HCEC 1CT (cell line): ENCODE measurements around the gene NUP210.

Experiments
- DNase-seq: peaks from one replicate; pipeline ENCODE4 v3.0.0-alpha.2; 2017

NUP210 gene

GRCh38 chr3:13346481-13347389 lies 73.4 kb downstream of the NUP210 start:
- no peak for DNase-seq

- DNase-seq, result no peak
Measured at GRCh38 chr3:13345772-13346171, 74.3 kb downstream of the NUP210 start.

- DNase-seq, result no peak
Measured at GRCh38 chr3:13345284-13345683, 74.8 kb downstream of the NUP210 start.

GRCh38 chr3:13344663-13345062 lies 75.5 kb downstream of the NUP210 start:
- DNase-seq, result no peak

- DNase-seq, result no peak
Measured at GRCh38 chr3:13343601-13344000, 76.5 kb downstream of the NUP210 start.

DNA sequence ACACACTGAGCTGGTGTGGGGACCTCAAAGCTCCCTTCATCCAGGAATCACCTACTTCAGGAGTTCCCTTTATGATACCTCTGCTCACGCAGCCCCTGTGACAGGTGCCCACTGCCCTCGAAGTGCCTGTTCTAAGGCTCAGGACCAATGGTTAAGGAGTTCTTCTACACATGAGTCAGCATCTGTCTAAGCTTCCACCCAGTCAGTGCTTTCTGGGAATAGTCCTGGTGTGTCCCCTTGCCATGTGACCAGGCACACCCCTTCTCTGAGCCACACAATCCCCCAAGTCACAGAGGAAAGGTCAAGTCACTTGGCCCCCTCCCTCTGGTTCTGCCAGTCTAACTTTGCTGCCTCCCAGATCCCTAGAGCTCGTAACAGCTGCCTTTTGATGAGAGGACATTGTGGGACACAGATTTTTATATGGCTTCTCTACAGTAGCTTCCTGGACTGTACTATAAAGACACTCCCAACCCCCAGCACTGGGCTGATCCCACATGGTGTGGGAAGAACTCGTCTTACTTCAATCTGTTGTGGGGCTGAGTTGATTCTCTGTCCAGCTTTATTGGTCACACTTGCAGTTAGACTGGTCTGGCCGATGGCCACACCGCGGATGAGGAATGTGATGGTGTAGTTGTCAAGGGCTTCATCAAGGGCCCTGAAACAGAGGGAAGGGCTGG lies 78.8 kb downstream of the NUP210 start:
- no peak for DNase-seq

DNA sequence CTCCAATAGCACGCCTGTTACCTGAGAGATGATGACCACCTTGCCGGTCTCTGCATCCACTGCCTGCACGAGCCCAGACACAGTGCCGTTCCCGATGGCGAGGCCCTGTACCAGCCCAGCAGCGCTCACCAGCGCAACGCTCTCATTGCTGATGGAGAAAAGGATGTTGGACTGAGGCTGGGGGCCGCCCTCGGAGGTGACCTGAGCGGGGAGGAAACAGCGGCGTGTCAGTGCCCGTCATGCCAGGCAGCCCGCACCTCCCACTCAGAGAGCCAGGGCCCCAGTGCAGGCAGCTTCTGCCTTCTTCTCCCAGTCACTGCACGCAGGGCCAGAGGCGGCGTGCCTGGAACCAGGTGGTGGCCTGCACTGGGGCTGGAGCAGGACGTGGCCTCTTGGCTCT lies 80.3 kb downstream of the NUP210 start:
- no peak for DNase-seq

DNA sequence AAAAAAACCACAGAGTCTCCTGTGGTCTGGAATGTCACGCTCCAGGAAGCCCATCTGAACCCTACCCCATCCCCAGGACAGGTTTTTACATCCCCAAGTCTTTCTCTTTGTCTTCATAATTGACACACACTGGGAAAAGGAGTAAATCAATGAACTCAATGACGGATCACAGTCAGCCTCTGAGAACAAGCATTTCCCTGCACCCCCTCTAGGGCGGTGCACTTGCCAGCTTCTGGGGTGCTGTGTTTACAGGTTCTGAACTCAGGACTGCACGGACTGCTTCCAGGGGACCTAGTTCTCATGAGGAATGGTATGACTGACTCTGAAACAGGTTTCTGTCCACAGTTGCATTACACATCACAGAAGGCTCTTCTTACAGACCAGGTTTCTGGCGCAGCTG lies 81.1 kb downstream of the NUP210 start:
- DNase-seq, result no peak

DNA sequence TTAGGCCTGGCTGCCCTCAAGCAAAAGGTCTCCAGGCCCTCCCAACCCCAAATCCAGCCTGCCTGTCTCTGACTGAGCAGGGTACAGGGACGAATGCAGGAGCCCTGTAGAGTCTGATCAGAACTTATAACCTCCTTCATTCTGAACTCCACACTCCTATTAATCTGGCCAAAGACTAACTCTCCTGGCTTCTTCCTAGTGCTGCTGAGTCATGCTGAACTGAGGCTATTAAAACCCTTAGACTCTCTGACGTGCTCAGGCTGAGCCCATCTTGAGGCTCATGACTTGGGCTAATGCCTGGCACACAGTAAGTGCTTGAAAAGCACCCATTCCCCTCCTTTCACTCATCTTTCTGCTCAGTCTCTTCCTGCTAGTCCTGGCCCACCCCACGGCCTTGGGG lies 81.9 kb downstream of the NUP210 start:
- DNase-seq, result no peak

- DNase-seq, result no peak
Measured at GRCh38 chr3:13336592-13336991, 83.5 kb downstream of the NUP210 start.

DNA sequence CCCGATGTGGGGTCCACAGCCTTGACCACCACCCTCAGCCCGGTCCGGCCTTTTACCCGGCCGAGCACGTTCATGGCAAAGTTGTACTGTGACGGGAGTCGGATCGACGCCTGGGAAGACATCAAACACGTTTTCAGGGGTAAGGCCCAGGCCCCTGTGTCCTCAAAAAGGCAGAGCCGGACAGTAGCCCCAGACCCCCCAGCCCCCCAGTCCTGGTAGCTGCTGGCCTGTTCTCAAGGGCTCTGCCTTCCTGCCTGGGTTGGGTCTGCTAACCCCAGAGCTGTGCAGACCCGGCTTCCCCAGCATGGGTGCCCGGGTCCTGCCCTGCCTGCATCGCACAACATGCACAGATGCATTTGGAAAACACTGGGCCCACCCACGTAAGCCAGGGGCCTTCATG lies 84.6 kb downstream of the NUP210 start:
- DNase-seq, result no peak

GRCh38 chr3:13335059-13335458 lies 85.1 kb downstream of the NUP210 start:
- DNase-seq, result no peak

- DNase-seq, result no peak
Measured at GRCh38 chr3:13333236-13333897, 86.8 kb downstream of the NUP210 start.

GRCh38 chr3:13332740-13333139 lies 87.4 kb downstream of the NUP210 start:
- DNase-seq, result no peak

DNA sequence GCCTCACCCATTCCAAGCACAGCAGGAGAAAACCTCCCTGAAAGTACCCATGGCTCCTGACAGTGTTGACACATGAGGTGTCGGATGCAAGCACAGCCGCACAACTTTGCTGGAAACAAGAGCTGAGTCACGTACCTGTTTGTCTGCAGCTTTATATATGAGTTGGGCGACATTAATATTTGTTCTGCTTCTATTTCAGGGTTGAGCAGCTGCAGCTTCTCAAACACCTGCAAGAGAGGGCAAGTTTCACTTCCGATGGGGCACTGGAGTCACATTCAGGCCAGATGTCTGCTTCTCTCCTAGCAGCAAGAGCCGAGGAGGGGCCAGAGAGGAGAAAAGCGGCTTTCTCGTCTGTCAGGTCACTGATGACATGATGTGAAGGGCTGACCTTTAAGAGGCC lies 88.0 kb downstream of the NUP210 start:
- DNase-seq, result no peak

- no peak for DNase-seq
Measured at GRCh38 chr3:13329746-13330145, 90.4 kb downstream of the NUP210 start.

DNA sequence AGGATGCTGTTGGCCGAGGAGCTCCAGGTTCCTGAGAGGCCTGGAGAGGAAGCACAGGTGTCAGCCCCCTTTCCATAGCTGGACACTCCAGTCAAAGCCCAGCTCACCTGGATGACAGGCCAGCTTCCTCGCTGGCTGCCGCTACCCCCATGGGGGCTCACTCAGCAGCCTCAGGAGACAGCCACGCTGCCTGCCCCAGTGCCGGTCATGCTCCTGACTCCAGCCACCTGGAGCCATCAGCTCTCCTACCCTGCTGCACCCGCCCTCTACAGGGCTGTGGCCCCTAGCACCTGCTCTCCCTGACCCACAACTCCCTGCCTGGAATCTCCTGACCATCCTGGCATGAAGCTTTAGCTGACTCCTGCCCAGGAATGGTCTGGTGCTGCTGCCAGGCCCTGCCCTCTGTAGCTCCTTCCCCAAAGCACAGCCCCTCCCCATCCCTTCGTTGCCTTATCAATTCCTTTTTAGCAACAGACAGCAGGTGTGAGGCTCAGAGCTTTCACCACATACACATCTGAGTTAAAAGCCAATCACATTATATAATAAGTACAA lies 94.2 kb downstream of the NUP210 start:
- DNase-seq, result no peak

DNA sequence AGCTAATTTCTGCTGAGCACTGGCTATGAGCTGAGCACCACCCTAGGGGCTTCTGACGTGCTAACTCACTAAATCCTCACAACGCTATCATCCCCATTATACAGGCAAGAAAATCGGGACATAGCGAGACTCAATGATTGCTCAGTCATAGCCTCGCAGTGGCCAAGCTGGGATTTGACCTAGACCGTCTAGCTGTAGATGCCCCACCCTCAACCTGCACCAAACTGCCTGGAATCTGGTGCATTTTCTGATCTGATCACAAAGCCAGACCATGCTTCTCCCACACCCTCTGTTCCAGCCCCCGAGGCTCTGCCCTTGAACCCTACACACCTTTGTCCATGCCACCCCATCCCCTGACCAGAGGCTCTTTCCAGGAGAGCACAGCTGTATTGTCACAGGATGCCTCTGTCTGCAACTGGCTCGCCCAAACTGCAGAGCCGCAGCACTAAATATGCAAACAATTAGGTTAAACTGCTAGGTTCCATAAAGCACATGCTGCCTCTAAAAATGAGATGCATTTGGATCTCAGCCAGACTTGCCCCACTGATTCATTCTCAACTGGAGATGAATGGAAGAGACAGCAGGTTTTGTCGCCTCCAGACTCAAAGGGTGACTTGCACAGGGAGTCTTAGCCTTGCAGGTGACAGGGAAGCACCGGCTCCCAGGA lies 95.2 kb downstream of the NUP210 start:
- DNase-seq, result no peak

DNA sequence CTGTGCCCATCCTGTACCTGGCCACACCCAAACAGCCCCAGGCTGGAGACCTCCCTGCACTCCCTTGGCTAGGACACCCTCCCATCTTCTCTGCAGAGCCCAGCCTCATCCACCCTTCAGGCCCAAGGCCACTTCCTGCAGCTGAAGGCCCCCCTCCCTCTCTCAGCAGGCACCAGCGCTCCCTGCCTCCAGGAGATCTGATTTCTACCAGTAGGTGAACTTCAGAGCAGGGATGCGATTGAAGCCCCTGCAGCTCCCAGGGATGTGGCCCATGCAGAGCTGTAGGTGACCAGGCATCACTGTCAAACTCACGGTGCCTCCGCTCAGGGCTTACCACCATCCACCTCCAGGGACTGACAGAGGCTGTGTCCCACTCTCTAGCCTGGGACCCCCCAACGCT lies 96.3 kb downstream of the NUP210 start:
- DNase-seq, result no peak

GRCh38 chr3:13322324-13322723 lies 97.8 kb downstream of the NUP210 start:
- DNase-seq, result no peak

GRCh38 chr3:13319564-13320220 lies 100.4 kb downstream of the NUP210 start:
- DNase-seq, result no peak
